GM23248 (cell line): ENCODE measurements around the gene RPL13A.

ENCODE experiments used
- EZH2 ChIP-seq: fragments of 200-600 bp; sonication (generic); IDR thresholded peaks from 2 replicates; pipeline ENCODE4 v1.6.1; 2018; ENCODE audit warnings: antibody characterized with exemption, mild to moderate bottlenecking; ENCODE audit not compliant: insufficient read depth, poor library complexity, severe bottlenecking
- EZH2phosphoT487 ChIP-seq: fragments of 200-600 bp; sonication (generic); IDR thresholded peaks from 2 replicates; pipeline ENCODE4 v1.6.1; 2018; ENCODE audit warnings: antibody characterized with exemption, moderate library complexity, mild to moderate bottlenecking, low read depth; ENCODE audit not compliant: insufficient read depth

GRCh38 chr19:49472936-49473335, 14.5 kb upstream of the RPL13A start:
- TF ChIP-seq EZH2phosphoT487 (no peak), EZH2 (no peak)
